Measurements from ENCODE around the gene DDX47. TPM values are rescaled to one million over a fixed set of nuclear protein-coding genes. Genes with fewer than 3 reads are reported as not detected.

DDX47 gene
- total and polyA plus RNA-seq, 4 donors, result 20.2 to 37.2 (median 25.9) TPM

- Histone ChIP-seq H3K4me3 (ENCODE audit: low read depth in 1 of 3, low read length in 3 of 3) (no peak overlapping the region), H3K27me3 (ENCODE audit: control insufficient read depth in 4 of 4, insufficient read depth in 4 of 4, low read length in 3 of 4) (no peaks in the 10 kb centered on the region), H3K9me3 (ENCODE audit: control insufficient read depth in 4 of 4, low read length in 3 of 4) (no peaks in the 10 kb centered on the region), H3K4me1 (ENCODE audit: control insufficient read depth in 4 of 4, insufficient read depth in 4 of 4, low read length in 3 of 4) (no peaks in the 10 kb centered on the region), H3K36me3 (ENCODE audit: control insufficient read depth in 4 of 4, insufficient read depth in 3 of 4, low read depth in 1 of 4, low read length in 3 of 4) (no peaks in the 10 kb centered on the region), H3K27ac (ENCODE audit: low read depth in 1 of 2, low read length in 2 of 2) (no peak overlapping the region), H3K9ac (ENCODE audit: low read depth in 1 of 2, low read length in 2 of 2) (no peak overlapping the region)
- TF ChIP-seq RXRA (IDR thresholded peaks at IDR 0.05) (no peak), ZBTB33 (IDR thresholded peaks at IDR 0.05) (no peak), TAF1 (conservative IDR thresholded peaks at IDR 0.05) (no peak), YY1 (IDR thresholded peaks at IDR 0.05) (no peak), JUND (IDR thresholded peaks at IDR 0.05) (no peak), ATF3 (IDR thresholded peaks at IDR 0.05) (no peak), NR2F2 (IDR thresholded peaks at IDR 0.05) (no peak), SP1 (IDR thresholded peaks at IDR 0.05) (no peak), CTCF (IDR thresholded peaks at IDR 0.05; ENCODE audit: low read depth, low read length, missing input control) (no peak), RAD21 (IDR thresholded peaks at IDR 0.05) (no peak), EGR1 (IDR thresholded peaks at IDR 0.05; ENCODE audit: low read depth in 2 of 2) (no peak), MAX (IDR thresholded peaks at IDR 0.05) (no peak), HNF4A (conservative IDR thresholded peaks at IDR 0.05) (no peak), FOXA2 (IDR thresholded peaks at IDR 0.05) (no peak), GABPA (IDR thresholded peaks at IDR 0.05 in 1 of 2, conservative IDR thresholded peaks at IDR 0.05 in 1 of 2) (no peak), HNF4G (IDR thresholded peaks at IDR 0.05) (no peak), FOXA1 (IDR thresholded peaks at IDR 0.05) (no peak)
- 49% methylated on average over 1 of the region's 1 CpG for WGBS
- no peak for DNase-seq (ENCODE audit: low spot score)
Observed at GRCh38 chr12:12798480-12798879, 14.7 kb upstream of the DDX47 start.

- WGBS, result 65% methylated on average over 8 of the region's 8 CpGs
- no peak overlapping the region for H3K4me3 ChIP-seq (ENCODE audit: low read depth in 1 of 3, low read length in 3 of 3)
- H3K9ac ChIP-seq (ENCODE audit: low read depth in 1 of 2, low read length in 2 of 2), result no peak overlapping the region
- no peaks in the 10 kb centered on the region for H3K4me1 ChIP-seq (ENCODE audit: control insufficient read depth in 4 of 4, insufficient read depth in 4 of 4, low read length in 3 of 4)
- H3K36me3 ChIP-seq (ENCODE audit: control insufficient read depth in 4 of 4, insufficient read depth in 3 of 4, low read depth in 1 of 4, low read length in 3 of 4), result no peaks in the 10 kb centered on the region
- no peaks in the 10 kb centered on the region for H3K27me3 ChIP-seq (ENCODE audit: control insufficient read depth in 4 of 4, insufficient read depth in 4 of 4, low read length in 3 of 4)
- no peak for DNase-seq (ENCODE audit: low spot score)
- H3K9me3 ChIP-seq (ENCODE audit: control insufficient read depth in 4 of 4, low read length in 3 of 4), result no peaks in the 10 kb centered on the region
- no peak overlapping the region for H3K27ac ChIP-seq (ENCODE audit: low read depth in 1 of 2, low read length in 2 of 2)
- TF ChIP-seq RAD21 (IDR thresholded peaks at IDR 0.05) (no peak), ZBTB33 (IDR thresholded peaks at IDR 0.05) (no peak), MAX (IDR thresholded peaks at IDR 0.05) (no peak), HNF4A (conservative IDR thresholded peaks at IDR 0.05) (no peak), ATF3 (IDR thresholded peaks at IDR 0.05) (no peak), YY1 (IDR thresholded peaks at IDR 0.05) (no peak), REST (IDR thresholded peaks at IDR 0.05) (no peak), RXRA (IDR thresholded peaks at IDR 0.05) (no peak), FOXA1 (IDR thresholded peaks at IDR 0.05) (no peak), SP1 (IDR thresholded peaks at IDR 0.05) (no peak), NR2F2 (IDR thresholded peaks at IDR 0.05) (no peak), HNF4G (IDR thresholded peaks at IDR 0.05) (no peak), JUND (IDR thresholded peaks at IDR 0.05) (no peak), GABPA (IDR thresholded peaks at IDR 0.05 in 1 of 2, conservative IDR thresholded peaks at IDR 0.05 in 1 of 2) (no peak), EGR1 (IDR thresholded peaks at IDR 0.05; ENCODE audit: low read depth in 2 of 2) (no peak), TAF1 (conservative IDR thresholded peaks at IDR 0.05) (no peak)
Observed at GRCh38 chr12:12799163-12799920, 13.8 kb upstream of the DDX47 start.
